K562 treated with DMSO at 1 percent for 4 hours (cell line): ENCODE results near the gene FKBP11. TPM values are rescaled to one million over a fixed set of nuclear protein-coding genes. Genes with fewer than 3 reads are reported as not detected.

Source experiments
- total RNA-seq: library from RNA; unstranded; fragments of 300-600 nt; gene quantifications from 2 replicates; pipeline ENCODE4 v1.2.3, GENCODE V29; 2022; ENCODE audit not compliant: insufficient read depth

The FKBP11 gene
- total RNA-seq: 4.6 and 8.3 TPM in 2 replicates

GRCh38 chr12:48925304-48926011 is at the start of gene FKBP11:
Gene FKBP11 (minus strand): TSS chr12:48925492. CDS start chr12:48925428, 64 bp downstream.

GRCh38 chr12:48957141-48958048 is 32.1 kb upstream of the FKBP11 start, which contains the start of gene ARF3:
Gene ARF3 (minus strand): TSS chr12:48957487. CDS start chr12:48941095, 16,392 bp downstream.

Other genes starting within 250 kb of the FKBP11 start
- 25.6 and 33.3 TPM in 2 replicates for gene KANSL2, start 243.3 kb downstream of the FKBP11 start, total RNA-seq
- 13.2 and 19.5 TPM in 2 replicates for gene CCNT1, start 208.8 kb downstream of the FKBP11 start, total RNA-seq
- gene ADCY6, start 136.4 kb downstream of the FKBP11 start, total RNA-seq: 0.46 and 0.79 TPM in 2 replicates
- 1.4 and 2.4 TPM in 2 replicates for gene CACNB3, start 107.0 kb downstream of the FKBP11 start, total RNA-seq
- gene DDX23, start 73.3 kb downstream of the FKBP11 start, total RNA-seq: 61.7 and 73.8 TPM in 2 replicates
- 1.8 and 1.9 TPM in 2 replicates for gene RND1, start 59.6 kb downstream of the FKBP11 start, total RNA-seq
- 50.5 and 56.3 TPM in 2 replicates for gene ARF3, start 32.0 kb upstream of the FKBP11 start, total RNA-seq
- gene WNT10B, start 46.2 kb upstream of the FKBP11 start, total RNA-seq: 0.31 TPM in 1 of 2 replicates, not detected in the other
- gene WNT1, start 52.8 kb upstream of the FKBP11 start, total RNA-seq: not detected in 2 replicates
- gene DDN, start 73.9 kb upstream of the FKBP11 start, total RNA-seq: 0.73 and 1.4 TPM in 2 replicates
- 60.7 and 65.8 TPM in 2 replicates for gene PRKAG1, start 93.3 kb upstream of the FKBP11 start, total RNA-seq
- 31.9 and 41.7 TPM in 2 replicates for gene KMT2D, start 135.3 kb upstream of the FKBP11 start, total RNA-seq
- 14.1 and 17.7 TPM in 2 replicates for gene RHEBL1, start 144.5 kb upstream of the FKBP11 start, total RNA-seq
- gene DHH, start 169.3 kb upstream of the FKBP11 start, total RNA-seq: 3.8 and 4.5 TPM in 2 replicates
- gene LMBR1L, start 185.4 kb upstream of the FKBP11 start, total RNA-seq: 23.6 and 30.6 TPM in 2 replicates
- 2,409 and 2,413 TPM in 2 replicates for gene TUBA1B, start 205.9 kb upstream of the FKBP11 start, total RNA-seq